ENCODE results near the gene CMSS1.

CMSS1 gene

GRCh38 chr3:99781761-99782160 is 35.9 kb upstream of the CMSS1 start:
- Histone ChIP-seq H3K9me3 (ENCODE audit: control insufficient read depth, low read length) (no peaks in the 10 kb centered on the region), H3K27ac (ENCODE audit: low read depth, low read length, severe bottlenecking) (no peak overlapping the region), H3K4me1 (ENCODE audit: control insufficient read depth, insufficient read depth, low read length, poor library complexity, severe bottlenecking) (peaks cover 2% of the 10 kb centered on the region), H3K36me3 (ENCODE audit: control insufficient read depth, insufficient read depth, low read length) (no peaks in the 10 kb centered on the region), H3K4me3 (ENCODE audit: extremely low read depth, insufficient read depth, low read length, poor library complexity, severe bottlenecking) (no peak overlapping the region)
- 94 to 100% methylated on average over 2 of the region's 3 CpGs for WGBS, 2 experiments (ENCODE audit: insufficient coverage in 2 of 2)

- 77 to 97% methylated on average over 2 to 4 of the region's 5 CpGs for WGBS, 2 experiments (ENCODE audit: insufficient coverage in 2 of 2)
- Histone ChIP-seq H3K4me1 (ENCODE audit: control insufficient read depth, insufficient read depth, low read length, poor library complexity, severe bottlenecking) (no peaks in the 10 kb centered on the region), H3K27ac (ENCODE audit: low read depth, low read length, severe bottlenecking) (no peak overlapping the region), H3K36me3 (ENCODE audit: control insufficient read depth, insufficient read depth, low read length) (no peaks in the 10 kb centered on the region), H3K4me3 (ENCODE audit: extremely low read depth, insufficient read depth, low read length, poor library complexity, severe bottlenecking) (no peak overlapping the region), H3K9me3 (ENCODE audit: control insufficient read depth, low read length) (no peaks in the 10 kb centered on the region)
These were observed 34.6 kb upstream of the CMSS1 start for GRCh38 chr3:99783011-99783573.

- WGBS, 2 experiments (ENCODE audit: insufficient coverage in 2 of 2) = 10% methylated on average over 1 of the region's 3 CpGs; no CpG with 5 or more reads in 1 of the 2 experiments
- no peak overlapping the region for H3K27ac ChIP-seq (ENCODE audit: low read depth, low read length, severe bottlenecking)
These were observed 28.5 kb upstream of the CMSS1 start for GRCh38 chr3:99789011-99789721.

GRCh38 chr3:99794485-99794884 is 23.2 kb upstream of the CMSS1 start:
- 88 to 90% methylated on average over 8 of the region's 8 CpGs for WGBS, 2 experiments (ENCODE audit: insufficient coverage in 2 of 2)
- no peaks in the 10 kb centered on the region for H3K4me1 ChIP-seq (ENCODE audit: control insufficient read depth, insufficient read depth, low read length, poor library complexity, severe bottlenecking)
- no peaks in the 10 kb centered on the region for H3K9me3 ChIP-seq (ENCODE audit: control insufficient read depth, low read length)
- H3K36me3 ChIP-seq (ENCODE audit: control insufficient read depth, insufficient read depth, low read length) = no peaks in the 10 kb centered on the region
- H3K4me3 ChIP-seq (ENCODE audit: extremely low read depth, insufficient read depth, low read length, poor library complexity, severe bottlenecking) = no peak overlapping the region
- H3K27ac ChIP-seq (ENCODE audit: low read depth, low read length, severe bottlenecking) = no peak overlapping the region

More at GRCh38 chr3:99789011-99789721, 28.5 kb upstream of the CMSS1 start:
- Histone ChIP-seq H3K4me3 (ENCODE audit: extremely low read depth, insufficient read depth, low read length, poor library complexity, severe bottlenecking) (no peak overlapping the region), H3K4me1 (ENCODE audit: control insufficient read depth, insufficient read depth, low read length, poor library complexity, severe bottlenecking) (no peaks in the 10 kb centered on the region), H3K9me3 (ENCODE audit: control insufficient read depth, low read length) (no peaks in the 10 kb centered on the region), H3K36me3 (ENCODE audit: control insufficient read depth, insufficient read depth, low read length) (no peaks in the 10 kb centered on the region)

GRCh38 chr3:99795573-99795972 is 22.1 kb upstream of the CMSS1 start:
- Histone ChIP-seq H3K4me1 (ENCODE audit: control insufficient read depth, insufficient read depth, low read length, poor library complexity, severe bottlenecking) (no peaks in the 10 kb centered on the region), H3K36me3 (ENCODE audit: control insufficient read depth, insufficient read depth, low read length) (no peaks in the 10 kb centered on the region), H3K27ac (ENCODE audit: low read depth, low read length, severe bottlenecking) (no peak overlapping the region), H3K4me3 (ENCODE audit: extremely low read depth, insufficient read depth, low read length, poor library complexity, severe bottlenecking) (no peak overlapping the region), H3K9me3 (ENCODE audit: control insufficient read depth, low read length) (no peaks in the 10 kb centered on the region)
- WGBS, 2 experiments (ENCODE audit: insufficient coverage in 2 of 2) = 91 to 93% methylated on average over 15 of the region's 15 CpGs

- Histone ChIP-seq H3K4me3 (ENCODE audit: extremely low read depth, insufficient read depth, low read length, poor library complexity, severe bottlenecking) (no peak overlapping the region), H3K4me1 (ENCODE audit: control insufficient read depth, insufficient read depth, low read length, poor library complexity, severe bottlenecking) (no peaks in the 10 kb centered on the region), H3K36me3 (ENCODE audit: control insufficient read depth, insufficient read depth, low read length) (no peaks in the 10 kb centered on the region), H3K27ac (ENCODE audit: low read depth, low read length, severe bottlenecking) (no peak overlapping the region), H3K9me3 (ENCODE audit: control insufficient read depth, low read length) (peaks cover 2% of the 10 kb centered on the region)
- WGBS, 2 experiments (ENCODE audit: insufficient coverage in 2 of 2) = 83 to 88% methylated on average over 1 to 2 of the region's 4 CpGs
These were observed 18.2 kb upstream of the CMSS1 start for GRCh38 chr3:99799422-99799821.

- WGBS, 2 experiments (ENCODE audit: insufficient coverage in 2 of 2) = no CpG with 5 or more reads among the region's 1 CpG
- no peaks in the 10 kb centered on the region for H3K36me3 ChIP-seq (ENCODE audit: control insufficient read depth, insufficient read depth, low read length)
- H3K4me3 ChIP-seq (ENCODE audit: extremely low read depth, insufficient read depth, low read length, poor library complexity, severe bottlenecking) = no peak overlapping the region
- H3K4me1 ChIP-seq (ENCODE audit: control insufficient read depth, insufficient read depth, low read length, poor library complexity, severe bottlenecking) = no peaks in the 10 kb centered on the region
- H3K27ac ChIP-seq (ENCODE audit: low read depth, low read length, severe bottlenecking) = no peak overlapping the region
- H3K9me3 ChIP-seq (ENCODE audit: control insufficient read depth, low read length) = peaks cover 24% of the 10 kb centered on the region
These were observed 14.4 kb upstream of the CMSS1 start for GRCh38 chr3:99803297-99803696.

GRCh38 chr3:99805160-99805559 is 12.5 kb upstream of the CMSS1 start:
- Histone ChIP-seq H3K27ac (ENCODE audit: low read depth, low read length, severe bottlenecking) (no peak overlapping the region), H3K9me3 (ENCODE audit: control insufficient read depth, low read length) (peaks cover 24% of the 10 kb centered on the region), H3K4me3 (ENCODE audit: extremely low read depth, insufficient read depth, low read length, poor library complexity, severe bottlenecking) (no peak overlapping the region), H3K4me1 (ENCODE audit: control insufficient read depth, insufficient read depth, low read length, poor library complexity, severe bottlenecking) (no peaks in the 10 kb centered on the region), H3K36me3 (ENCODE audit: control insufficient read depth, insufficient read depth, low read length) (no peaks in the 10 kb centered on the region)
- 89 to 100% methylated on average over 1 to 2 of the region's 2 CpGs for WGBS, 2 experiments (ENCODE audit: insufficient coverage in 2 of 2)

- Histone ChIP-seq H3K36me3 (ENCODE audit: control insufficient read depth, insufficient read depth, low read length) (no peaks in the 10 kb centered on the region), H3K27ac (ENCODE audit: low read depth, low read length, severe bottlenecking) (no peak overlapping the region), H3K9me3 (ENCODE audit: control insufficient read depth, low read length) (peaks cover 24% of the 10 kb centered on the region), H3K4me3 (ENCODE audit: extremely low read depth, insufficient read depth, low read length, poor library complexity, severe bottlenecking) (no peak overlapping the region), H3K4me1 (ENCODE audit: control insufficient read depth, insufficient read depth, low read length, poor library complexity, severe bottlenecking) (no peaks in the 10 kb centered on the region)
- 33 to 41% methylated on average over 3 of the region's 4 CpGs for WGBS, 2 experiments (ENCODE audit: insufficient coverage in 2 of 2)
These were observed 9.4 kb upstream of the CMSS1 start for GRCh38 chr3:99808163-99808794.

GRCh38 chr3:99809565-99809964 is 8.1 kb upstream of the CMSS1 start:
- no peak overlapping the region for H3K27ac ChIP-seq (ENCODE audit: low read depth, low read length, severe bottlenecking)
- no peak overlapping the region for H3K4me3 ChIP-seq (ENCODE audit: extremely low read depth, insufficient read depth, low read length, poor library complexity, severe bottlenecking)
- H3K4me1 ChIP-seq (ENCODE audit: control insufficient read depth, insufficient read depth, low read length, poor library complexity, severe bottlenecking) = no peaks in the 10 kb centered on the region
- no peaks in the 10 kb centered on the region for H3K36me3 ChIP-seq (ENCODE audit: control insufficient read depth, insufficient read depth, low read length)
- 80 to 84% methylated on average over 1 to 2 of the region's 2 CpGs for WGBS, 2 experiments (ENCODE audit: insufficient coverage in 2 of 2)
- peaks cover 20% of the 10 kb centered on the region for H3K9me3 ChIP-seq (ENCODE audit: control insufficient read depth, low read length)

- no peak overlapping the region for H3K4me3 ChIP-seq (ENCODE audit: extremely low read depth, insufficient read depth, low read length, poor library complexity, severe bottlenecking)
- WGBS, 2 experiments (ENCODE audit: insufficient coverage in 2 of 2) = 86 to 100% methylated on average over 1 of the region's 1 CpG
- H3K27ac ChIP-seq (ENCODE audit: low read depth, low read length, severe bottlenecking) = no peak overlapping the region
- H3K9me3 ChIP-seq (ENCODE audit: control insufficient read depth, low read length) = peaks cover 11% of the 10 kb centered on the region
- no peaks in the 10 kb centered on the region for H3K36me3 ChIP-seq (ENCODE audit: control insufficient read depth, insufficient read depth, low read length)
- H3K4me1 ChIP-seq (ENCODE audit: control insufficient read depth, insufficient read depth, low read length, poor library complexity, severe bottlenecking) = no peaks in the 10 kb centered on the region
These were observed 7.3 kb upstream of the CMSS1 start for GRCh38 chr3:99810403-99810802.
